Chondrocyte (in vitro differentiated cells): Measurements from ENCODE around the gene SETBP1. TPM values are rescaled to one million over a fixed set of nuclear protein-coding genes. Genes with fewer than 3 reads are reported as not detected.

Experiments used
- DNase-seq: peaks from one replicate; pipeline ENCODE4 v3.0.0; 2021; ENCODE audit warnings: mixed read lengths, low spot score
- H3K27ac Mint-ChIP-seq: one replicate; pipeline ENCODE4 v1.8.0; 2021; ENCODE audit warnings: mild to moderate bottlenecking, moderate library complexity, mixed read lengths; ENCODE audit not compliant: unreplicated experiment
- H3K27me3 Mint-ChIP-seq: 2 replicates; pipeline ENCODE4 v1.8.0; 2021; ENCODE audit warnings: low read depth, mixed read lengths
- H3K36me3 Mint-ChIP-seq: 2 replicates; pipeline ENCODE4 v1.8.0; 2021; ENCODE audit warnings: low read depth, mixed read lengths
- H3K4me1 Mint-ChIP-seq: 2 replicates; pipeline ENCODE4 v1.8.0; 2021; ENCODE audit warnings: low read depth, mild to moderate bottlenecking, mixed read lengths
- H3K4me3 Mint-ChIP-seq: one replicate; pipeline ENCODE4 v1.8.0; 2021; ENCODE audit warnings: mild to moderate bottlenecking, moderate library complexity, mixed read lengths; ENCODE audit not compliant: unreplicated experiment
- H3K9me3 Mint-ChIP-seq: 2 replicates; pipeline ENCODE4 v1.8.0; 2021; ENCODE audit warnings: low read depth, mixed read lengths
- CTCF ChIP-seq: fragments of 200-600 bp; sonication (generic); IDR thresholded peaks from 2 replicates; pipeline ENCODE4 v1.5.0; 2021; ENCODE audit warnings: antibody characterized with exemption, mild to moderate bottlenecking, moderate library complexity
- total RNA-seq: library from RNA; stranded (reverse); gene quantifications from 3 replicates; pipeline ENCODE4 v1.2.1, GENCODE V29; 2021

SETBP1 gene
- total RNA-seq, 1 donor from 2014 or later = 29.3 TPM

- H3K9me3 Mint-ChIP-seq = peaks cover 14% of the 10 kb centered on the region
- no peaks in the 10 kb centered on the region for H3K27me3 Mint-ChIP-seq
- peaks cover 12% of the 10 kb centered on the region for H3K36me3 Mint-ChIP-seq
- H3K4me3 Mint-ChIP-seq = no peak overlapping the region
- no peak for TF ChIP-seq CTCF
- no peak overlapping the region for H3K27ac Mint-ChIP-seq
- H3K4me1 Mint-ChIP-seq = peaks cover 17% of the 10 kb centered on the region
- no peak for DNase-seq
These were observed 208.4 kb downstream of the SETBP1 start for GRCh38 chr18:44889111-44889510.

GRCh38 chr18:44893045-44893706 lies 212.5 kb downstream of the SETBP1 start:
- TF ChIP-seq CTCF = no peak
- H3K9me3 Mint-ChIP-seq = peaks cover 14% of the 10 kb centered on the region
- peaks cover 14% of the 10 kb centered on the region for H3K36me3 Mint-ChIP-seq
- H3K4me3 Mint-ChIP-seq = no peak overlapping the region
- H3K27ac Mint-ChIP-seq = no peak overlapping the region
- H3K27me3 Mint-ChIP-seq = no peaks in the 10 kb centered on the region
- no peak for DNase-seq
- peaks cover 24% of the 10 kb centered on the region for H3K4me1 Mint-ChIP-seq

GRCh38 chr18:44893966-44894365 lies 213.3 kb downstream of the SETBP1 start:
- TF ChIP-seq CTCF = no peak
- H3K27me3 Mint-ChIP-seq = no peaks in the 10 kb centered on the region
- peaks cover 14% of the 10 kb centered on the region for H3K9me3 Mint-ChIP-seq
- no peak overlapping the region for H3K27ac Mint-ChIP-seq
- peaks cover 32% of the 10 kb centered on the region for H3K4me1 Mint-ChIP-seq
- no peak overlapping the region for H3K4me3 Mint-ChIP-seq
- no peak for DNase-seq
- peaks cover 14% of the 10 kb centered on the region for H3K36me3 Mint-ChIP-seq

- Mint-ChIP-seq H3K9me3 (peaks cover 14% of the 10 kb centered on the region), H3K4me3 (no peak overlapping the region), H3K4me1 (peaks cover 33% of the 10 kb centered on the region), H3K36me3 (peaks cover 14% of the 10 kb centered on the region), H3K27ac (no peak overlapping the region), H3K27me3 (no peaks in the 10 kb centered on the region)
- DNase-seq = no peak
- TF ChIP-seq CTCF = peak; percentile 69
These were observed 214.6 kb downstream of the SETBP1 start for GRCh38 chr18:44895176-44895798.

GRCh38 chr18:44896846-44897245 lies 216.2 kb downstream of the SETBP1 start:
- no peak for DNase-seq
- Mint-ChIP-seq H3K9me3 (peaks cover 1% of the 10 kb centered on the region), H3K27me3 (no peaks in the 10 kb centered on the region), H3K36me3 (peaks cover 5% of the 10 kb centered on the region), H3K4me3 (no peak overlapping the region), H3K27ac (no peak overlapping the region), H3K4me1 (peaks cover 42% of the 10 kb centered on the region)
- no peak for TF ChIP-seq CTCF
